PC-3 (cell line): ENCODE data around the gene PTPRN. TPM values are rescaled to one million over a fixed set of nuclear protein-coding genes. Genes with fewer than 3 reads are reported as not detected.

Source experiments
- ATAC-seq: fragments of 200-7000 bp; cut with Tn5 transposase; 2 replicates; pipeline ENCODE4 v1.9.1; 2020; ENCODE audit warnings: mild to moderate bottlenecking, moderate library complexity
- BruUV-seq: library from RNA; stranded (reverse); fragments of 400-500 nt; replicated peaks from 2 replicates; lab custom pipeline; 2021; lab: Mats Ljungman, UMichigan
- CTCF ChIA-PET: fragments of 300-600 bp; sonication (Branson Sonifier 250); formaldehyde crosslinking; loops from one replicate; lab custom pipeline; 2022; ENCODE audit warnings: antibody characterized with exemption; lab: Charles Lee
- POLR2A ChIA-PET: fragments of 300-600 bp; sonication (Branson Sonifier 250); formaldehyde crosslinking; loops from one replicate; lab custom pipeline; 2022; ENCODE audit warnings: antibody characterized with exemption; ENCODE audit not compliant: unreplicated experiment; lab: Charles Lee
- DNase-seq: peaks from one replicate; pipeline ENCODE4 v3.0.0-alpha.2; 2015
- H2AFZ ChIP-seq: fragments of 300-600 bp; sonication (generic); 2 replicates; pipeline ENCODE4 v1.6.0; 2016; ENCODE audit warnings: antibody characterized with exemption, low read length
- H3F3A ChIP-seq: fragments of 300-600 bp; sonication (generic); one replicate; pipeline ENCODE4 v1.6.0; 2017; ENCODE audit warnings: antibody characterized with exemption, low read length, control low read depth, mild to moderate bottlenecking; ENCODE audit not compliant: unreplicated experiment
- H3K27ac ChIP-seq: fragments of 300-600 bp; sonication (generic); 2 replicates; pipeline ENCODE4 v1.5.1; 2016; ENCODE audit warnings: mild to moderate bottlenecking, low read length
- H3K27me3 ChIP-seq: fragments of 300-600 bp; sonication (generic); 2 replicates; pipeline ENCODE4 v1.6.1; 2016; ENCODE audit warnings: low read length, mixed read lengths
- H3K36me3 ChIP-seq: fragments of 300-600 bp; sonication (generic); 2 replicates; pipeline ENCODE4 v1.6.1; 2016; ENCODE audit warnings: low read depth, mixed run types, low read length, mixed read lengths
- H3K4me1 ChIP-seq: fragments of 300-600 bp; sonication (generic); 2 replicates; pipeline ENCODE4 v1.5.1; 2016; ENCODE audit warnings: low read length; ENCODE audit not compliant: insufficient read depth
- H3K4me2 ChIP-seq: fragments of 300-600 bp; sonication (generic); 2 replicates; pipeline ENCODE4 v1.6.0; 2016; ENCODE audit warnings: low read length
- H3K4me3 ChIP-seq: fragments of 300-600 bp; sonication (generic); 2 replicates; pipeline ENCODE4 v1.5.1; 2016; ENCODE audit warnings: mild to moderate bottlenecking, low read length, mixed read lengths
- H3K79me2 ChIP-seq: fragments of 300-600 bp; sonication (generic); 2 replicates; pipeline ENCODE4 v1.6.1; 2017; ENCODE audit warnings: low read length, mixed read lengths
- H3K9ac ChIP-seq: fragments of 300-600 bp; sonication (generic); 2 replicates; pipeline ENCODE4 v1.6.0; 2016; ENCODE audit warnings: mild to moderate bottlenecking, low read length
- H3K9me2 ChIP-seq: fragments of 300-600 bp; sonication (generic); replicated peaks from 2 replicates; pipeline ENCODE4 v1.6.1; 2016; ENCODE audit warnings: mixed run types, low read length, mixed read lengths
- H3K9me3 ChIP-seq: fragments of 300-600 bp; sonication (generic); 2 replicates; pipeline ENCODE4 v1.6.1; 2016; ENCODE audit warnings: low read length, mixed read lengths
- H4K20me1 ChIP-seq: fragments of 300-600 bp; sonication (generic); 2 replicates; pipeline ENCODE4 v1.6.1; 2016; ENCODE audit warnings: low read length, mixed read lengths
- CTCF ChIP-seq: fragments of 300-600 bp; sonication (generic); conservative IDR thresholded peaks from 2 replicates; pipeline ENCODE4 v1.5.1; 2017; ENCODE audit warnings: antibody characterized with exemption, low read depth, mild to moderate bottlenecking, low read length
- EZH2 ChIP-seq: fragments of 300-600 bp; sonication (generic); IDR thresholded peaks from one replicate; pipeline ENCODE4 v1.6.1; 2017; ENCODE audit warnings: antibody characterized with exemption, mild to moderate bottlenecking, low read length; ENCODE audit not compliant: unreplicated experiment
- EZH2phosphoT487 ChIP-seq: fragments of 300-600 bp; sonication (generic); IDR thresholded peaks from 2 replicates; pipeline ENCODE4 v1.6.1; 2018; ENCODE audit warnings: mild to moderate bottlenecking, antibody characterized with exemption, low read length, borderline replicate concordance
- intact Hi-C: fragments of 100-400 bp; cut with micrococcal nuclease; formaldehyde crosslinking; loops from 2 replicates; pipeline ENCODE4 v1.9.0; 2023
- total RNA-seq: library from RNA; depleted of rRNA; stranded (reverse); fragments of >200 nt; gene quantifications from 2 replicates; pipeline ENCODE4 v1.2.3, GENCODE V29; 2014

PTPRN gene
- total RNA-seq, 1 experiment from 2014 or later: 0.07 TPM

- ChIA-PET POLR2A (no interaction called here), CTCF (no interaction called here)
- DNase-seq: no peak
- Histone ChIP-seq H3F3A (no peaks in the 10 kb centered on the region), H3K9me3 (no peaks in the 10 kb centered on the region), H4K20me1 (no peaks in the 10 kb centered on the region), H3K9me2 (no peaks in the 10 kb centered on the region), H3K79me2 (peaks cover 11% of the 10 kb centered on the region), H3K4me3 (no peak overlapping the region), H2AFZ (no peak overlapping the region), H3K4me1 (peaks cover 23% of the 10 kb centered on the region), H3K27ac (no peak overlapping the region), H3K4me2 (no peak overlapping the region), H3K36me3 (peaks cover 3% of the 10 kb centered on the region; the same call in 1 of the 2 replicates), H3K9ac (no peak overlapping the region), H3K27me3 (no peaks in the 10 kb centered on the region)
- no TSS peak for BruUV-seq
- ATAC-seq: no peak
- intact Hi-C loops: no loop called here
- TF ChIP-seq EZH2: no peak
- no peak for TF ChIP-seq CTCF
- TF ChIP-seq EZH2phosphoT487: no peak
Observed at GRCh38 chr2:219282375-219282774, 26.8 kb downstream of the PTPRN start.

- CTCF ChIA-PET: no interaction called here
- POLR2A ChIA-PET: no interaction called here
- no peaks in the 10 kb centered on the region for H3K9me2 ChIP-seq
Observed at GRCh38 chr2:219281588-219281987, 27.6 kb downstream of the PTPRN start.

More at GRCh38 chr2:219281588-219281987, 27.6 kb downstream of the PTPRN start:
- Histone ChIP-seq H3K27ac (no peak overlapping the region), H3K9me3 (no peaks in the 10 kb centered on the region), H4K20me1 (no peaks in the 10 kb centered on the region), H3K9ac (no peak overlapping the region), H3K4me3 (no peak overlapping the region), H3F3A (no peaks in the 10 kb centered on the region), H3K27me3 (no peaks in the 10 kb centered on the region), H3K79me2 (peaks cover 11% of the 10 kb centered on the region), H3K4me1 (peaks cover 24% of the 10 kb centered on the region), H2AFZ (no peak overlapping the region), H3K36me3 (peaks cover 3% of the 10 kb centered on the region; the same call in 1 of the 2 replicates), H3K4me2 (no peak overlapping the region)
- TF ChIP-seq CTCF: no peak
- TF ChIP-seq EZH2: no peak
- no peak for TF ChIP-seq EZH2phosphoT487
- no peak for DNase-seq
- no TSS peak for BruUV-seq
- no peak for ATAC-seq
- intact Hi-C loops: no loop called here
